ENCODE data around the gene MED6.
A peak's percentile ranks its signal among the peaks of the same experiment; 100 is the strongest.

DNA sequence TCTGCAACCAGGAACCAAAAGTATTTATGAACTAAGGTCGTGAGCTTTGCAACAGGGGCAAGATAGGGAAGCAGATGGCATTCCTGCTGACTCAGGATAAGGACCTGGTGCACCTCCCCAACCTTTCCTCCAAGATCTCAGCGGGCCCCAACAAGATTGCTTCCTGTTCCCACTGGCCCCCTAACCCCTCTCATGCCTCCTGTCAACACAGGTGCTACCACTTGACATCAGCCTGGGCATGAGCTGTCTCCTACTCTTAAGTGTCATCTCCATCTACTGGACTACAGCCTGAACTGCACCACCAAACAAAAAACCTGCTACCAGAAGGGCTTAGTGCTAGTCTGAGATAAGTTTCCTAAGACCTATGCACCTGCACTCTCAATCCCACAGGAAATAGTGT lies 32.7 kb downstream of the MED6 start:
- no peak for TF ChIP-seq CBX5 (CRISPR knock-in tag; IDR thresholded peaks at IDR 0.05; ENCODE audit: borderline replicate concordance)
- no peak for TF ChIP-seq CREM (IDR thresholded peaks at IDR 0.05)
- TF ChIP-seq CREM (CRISPR knock-in tag; IDR thresholded peaks at IDR 0.05), result no peak
- TF ChIP-seq, protein P1, sequence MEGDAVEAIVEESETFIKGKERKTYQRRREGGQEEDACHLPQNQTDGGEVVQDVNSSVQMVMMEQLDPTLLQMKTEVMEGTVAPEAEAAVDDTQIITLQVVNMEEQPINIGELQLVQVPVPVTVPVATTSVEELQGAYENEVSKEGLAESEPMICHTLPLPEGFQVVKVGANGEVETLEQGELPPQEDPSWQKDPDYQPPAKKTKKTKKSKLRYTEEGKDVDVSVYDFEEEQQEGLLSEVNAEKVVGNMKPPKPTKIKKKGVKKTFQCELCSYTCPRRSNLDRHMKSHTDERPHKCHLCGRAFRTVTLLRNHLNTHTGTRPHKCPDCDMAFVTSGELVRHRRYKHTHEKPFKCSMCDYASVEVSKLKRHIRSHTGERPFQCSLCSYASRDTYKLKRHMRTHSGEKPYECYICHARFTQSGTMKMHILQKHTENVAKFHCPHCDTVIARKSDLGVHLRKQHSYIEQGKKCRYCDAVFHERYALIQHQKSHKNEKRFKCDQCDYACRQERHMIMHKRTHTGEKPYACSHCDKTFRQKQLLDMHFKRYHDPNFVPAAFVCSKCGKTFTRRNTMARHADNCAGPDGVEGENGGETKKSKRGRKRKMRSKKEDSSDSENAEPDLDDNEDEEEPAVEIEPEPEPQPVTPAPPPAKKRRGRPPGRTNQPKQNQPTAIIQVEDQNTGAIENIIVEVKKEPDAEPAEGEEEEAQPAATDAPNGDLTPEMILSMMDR (CRISPR knock-in tag; IDR thresholded peaks at IDR 0.05), result peak; percentile 83
- TF ChIP-seq, protein P2, sequence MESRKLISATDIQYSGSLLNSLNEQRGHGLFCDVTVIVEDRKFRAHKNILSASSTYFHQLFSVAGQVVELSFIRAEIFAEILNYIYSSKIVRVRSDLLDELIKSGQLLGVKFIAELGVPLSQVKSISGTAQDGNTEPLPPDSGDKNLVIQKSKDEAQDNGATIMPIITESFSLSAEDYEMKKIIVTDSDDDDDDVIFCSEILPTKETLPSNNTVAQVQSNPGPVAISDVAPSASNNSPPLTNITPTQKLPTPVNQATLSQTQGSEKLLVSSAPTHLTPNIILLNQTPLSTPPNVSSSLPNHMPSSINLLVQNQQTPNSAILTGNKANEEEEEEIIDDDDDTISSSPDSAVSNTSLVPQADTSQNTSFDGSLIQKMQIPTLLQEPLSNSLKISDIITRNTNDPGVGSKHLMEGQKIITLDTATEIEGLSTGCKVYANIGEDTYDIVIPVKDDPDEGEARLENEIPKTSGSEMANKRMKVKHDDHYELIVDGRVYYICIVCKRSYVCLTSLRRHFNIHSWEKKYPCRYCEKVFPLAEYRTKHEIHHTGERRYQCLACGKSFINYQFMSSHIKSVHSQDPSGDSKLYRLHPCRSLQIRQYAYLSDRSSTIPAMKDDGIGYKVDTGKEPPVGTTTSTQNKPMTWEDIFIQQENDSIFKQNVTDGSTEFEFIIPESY (CRISPR knock-in tag; IDR thresholded peaks at IDR 0.05), result no peak
- TF ChIP-seq MED8 (CRISPR knock-in tag; IDR thresholded peaks at IDR 0.05; ENCODE audit: insufficient replicate concordance), result no peak
- TF ChIP-seq, protein P3, sequence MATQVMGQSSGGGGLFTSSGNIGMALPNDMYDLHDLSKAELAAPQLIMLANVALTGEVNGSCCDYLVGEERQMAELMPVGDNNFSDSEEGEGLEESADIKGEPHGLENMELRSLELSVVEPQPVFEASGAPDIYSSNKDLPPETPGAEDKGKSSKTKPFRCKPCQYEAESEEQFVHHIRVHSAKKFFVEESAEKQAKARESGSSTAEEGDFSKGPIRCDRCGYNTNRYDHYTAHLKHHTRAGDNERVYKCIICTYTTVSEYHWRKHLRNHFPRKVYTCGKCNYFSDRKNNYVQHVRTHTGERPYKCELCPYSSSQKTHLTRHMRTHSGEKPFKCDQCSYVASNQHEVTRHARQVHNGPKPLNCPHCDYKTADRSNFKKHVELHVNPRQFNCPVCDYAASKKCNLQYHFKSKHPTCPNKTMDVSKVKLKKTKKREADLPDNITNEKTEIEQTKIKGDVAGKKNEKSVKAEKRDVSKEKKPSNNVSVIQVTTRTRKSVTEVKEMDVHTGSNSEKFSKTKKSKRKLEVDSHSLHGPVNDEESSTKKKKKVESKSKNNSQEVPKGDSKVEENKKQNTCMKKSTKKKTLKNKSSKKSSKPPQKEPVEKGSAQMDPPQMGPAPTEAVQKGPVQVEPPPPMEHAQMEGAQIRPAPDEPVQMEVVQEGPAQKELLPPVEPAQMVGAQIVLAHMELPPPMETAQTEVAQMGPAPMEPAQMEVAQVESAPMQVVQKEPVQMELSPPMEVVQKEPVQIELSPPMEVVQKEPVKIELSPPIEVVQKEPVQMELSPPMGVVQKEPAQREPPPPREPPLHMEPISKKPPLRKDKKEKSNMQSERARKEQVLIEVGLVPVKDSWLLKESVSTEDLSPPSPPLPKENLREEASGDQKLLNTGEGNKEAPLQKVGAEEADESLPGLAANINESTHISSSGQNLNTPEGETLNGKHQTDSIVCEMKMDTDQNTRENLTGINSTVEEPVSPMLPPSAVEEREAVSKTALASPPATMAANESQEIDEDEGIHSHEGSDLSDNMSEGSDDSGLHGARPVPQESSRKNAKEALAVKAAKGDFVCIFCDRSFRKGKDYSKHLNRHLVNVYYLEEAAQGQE (IDR thresholded peaks at IDR 0.05; ENCODE audit: borderline replicate concordance in 1 of 2, low read depth in 1 of 2, low read length in 2 of 2), result no peak

Measured in HepG2 (cell line).